HG03095 (cell line): Measurements from ENCODE around the gene MRE11.
A peak's percentile ranks its signal among the peaks of the same experiment; 100 is the strongest.
"Not testable (repeated sequence)": the region's sequence is repeated elsewhere in the genome, so short reads cannot be mapped to it uniquely, and the experiment has no call there.

Experiments used
- ATAC-seq: cut with Tn5 transposase; IDR thresholded peaks from one replicate; pipeline ENCODE4 v1.9.1; 2021; ENCODE audit warnings: moderate library complexity; ENCODE audit not compliant: unreplicated experiment

MRE11 gene

DNA sequence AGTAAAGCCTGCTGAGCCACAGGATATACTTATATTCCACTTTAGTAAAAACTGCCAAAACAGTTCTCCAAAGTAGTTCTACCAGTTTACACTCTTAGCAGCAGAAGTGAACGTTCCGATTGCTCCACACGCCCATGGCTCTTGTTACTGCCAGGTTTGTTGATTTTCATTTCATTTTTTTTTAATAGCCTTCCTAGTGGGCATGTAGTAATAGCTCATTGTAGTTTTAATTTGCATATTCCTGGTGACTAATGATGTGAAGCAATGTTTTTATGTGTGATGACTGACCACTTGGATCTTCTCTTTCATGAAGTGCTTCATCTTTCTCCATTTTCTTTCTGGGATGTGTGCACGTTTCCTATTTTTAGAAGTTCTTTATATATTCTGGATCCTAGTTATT lies 13.8 kb upstream of the MRE11 start:
- ATAC-seq, result no peak

DNA sequence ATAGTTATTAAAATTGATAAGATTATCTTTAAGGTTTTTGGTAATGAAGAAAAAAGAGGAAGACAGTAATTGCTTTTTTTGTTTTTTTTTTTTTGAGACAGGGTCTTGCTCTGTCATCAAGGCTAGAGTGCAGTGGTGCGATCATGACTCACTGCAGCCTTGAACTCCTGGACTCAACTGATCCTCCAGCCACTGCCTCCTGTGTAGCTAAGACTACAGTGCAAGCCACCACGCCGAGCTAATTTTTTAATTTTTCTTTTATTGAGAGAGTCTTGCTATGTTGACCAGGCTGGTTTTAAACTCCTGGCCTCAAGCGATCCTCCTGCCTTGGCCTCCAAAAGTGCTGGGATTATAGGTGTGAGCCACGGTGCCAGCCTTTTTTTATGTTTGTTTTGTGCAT lies 12.9 kb upstream of the MRE11 start:
- ATAC-seq, result not testable (repeated sequence)

DNA sequence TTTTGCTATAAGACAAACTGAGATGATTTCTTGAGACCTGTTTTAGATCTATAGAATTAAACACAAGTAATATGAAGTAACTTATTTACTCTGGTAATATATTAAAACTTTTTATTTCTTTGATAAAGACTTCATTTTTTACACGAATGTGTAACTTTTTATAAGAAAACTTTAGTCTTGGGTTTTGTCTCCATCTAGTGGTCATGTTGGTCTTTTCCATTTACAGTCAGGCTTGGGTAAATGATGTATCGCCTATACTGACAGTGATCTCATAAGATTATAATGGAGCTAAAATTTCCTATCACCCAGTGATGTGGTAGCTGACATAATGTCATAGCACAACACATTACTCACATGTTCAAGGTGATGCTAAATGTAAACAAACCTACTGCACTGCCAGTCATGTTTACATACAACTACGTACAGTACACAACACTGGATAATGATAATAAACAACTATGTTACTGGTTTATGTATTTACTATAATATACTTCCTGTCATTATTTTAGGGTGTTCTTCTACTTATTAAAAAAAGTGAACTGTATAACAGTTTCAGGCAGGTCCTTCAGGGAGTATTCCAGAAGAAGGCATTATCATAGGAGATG lies 11.1 kb upstream of the MRE11 start:
- no peak for ATAC-seq

DNA sequence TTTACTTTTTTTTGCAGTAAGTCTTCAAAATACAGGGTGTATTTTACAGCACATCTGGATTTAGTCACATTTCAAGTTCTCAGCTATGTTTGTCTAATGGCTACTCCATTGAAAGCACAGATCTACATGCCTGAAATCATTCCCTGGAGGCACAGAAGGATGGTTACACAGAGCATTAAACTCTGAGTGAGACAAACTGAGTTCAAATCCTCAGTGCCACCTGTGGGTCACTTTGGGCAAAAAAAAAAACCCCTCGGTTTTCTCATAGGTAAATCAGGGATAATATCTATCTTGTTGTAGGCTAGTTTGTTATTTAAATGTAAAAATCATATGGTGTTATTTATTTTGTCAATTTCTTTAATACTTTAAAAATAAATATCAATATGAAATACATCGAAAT lies 7.9 kb upstream of the MRE11 start:
- no peak for ATAC-seq

DNA sequence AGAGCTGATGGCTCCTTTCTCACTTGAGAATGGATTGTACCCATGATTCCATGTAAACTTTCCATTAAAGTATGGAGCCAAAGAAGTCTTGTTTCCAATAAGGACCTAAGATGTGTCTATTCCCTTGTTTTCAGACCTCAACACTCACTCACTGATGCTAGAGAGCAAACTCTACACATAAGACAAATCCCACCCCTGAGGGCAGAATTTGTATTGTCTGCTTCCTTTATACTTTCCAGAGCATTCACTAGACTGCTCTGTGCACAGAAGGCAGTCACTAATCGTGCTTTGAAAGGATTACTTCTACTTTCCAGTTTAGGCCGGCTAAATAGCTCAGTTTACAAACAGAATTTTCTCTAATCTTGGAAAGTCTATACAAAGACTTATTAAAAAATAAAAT lies 6.5 kb upstream of the MRE11 start:
- ATAC-seq, result no peak

DNA sequence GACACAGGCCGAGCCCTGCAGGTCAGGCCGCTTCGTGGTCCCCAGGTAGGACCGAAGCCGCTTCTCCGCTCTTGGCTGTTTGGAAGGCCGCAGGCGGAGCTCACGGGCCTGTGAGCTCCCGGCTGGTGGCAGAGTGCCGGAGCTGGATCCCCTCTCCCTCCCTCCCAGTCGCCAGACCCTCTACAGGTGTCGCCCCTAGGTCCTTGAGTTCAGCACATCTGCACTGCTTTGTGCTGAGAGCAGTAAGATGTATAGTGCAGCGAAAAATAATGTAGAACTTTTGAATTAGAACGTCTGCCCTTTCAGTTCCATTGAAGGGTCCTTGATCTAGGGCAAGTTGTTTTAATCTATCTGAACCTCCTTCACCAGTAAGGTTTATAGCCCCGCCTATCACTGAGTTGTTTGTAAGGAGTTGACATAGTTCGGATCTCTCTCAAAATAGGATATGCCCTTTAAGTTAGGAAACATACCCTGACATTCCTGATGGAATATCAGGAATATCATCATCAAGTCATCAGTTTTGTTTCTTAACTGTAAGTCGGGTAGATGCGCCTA lies 559 bp upstream of the MRE11 start:
- peak; percentile 51 for ATAC-seq

DNA sequence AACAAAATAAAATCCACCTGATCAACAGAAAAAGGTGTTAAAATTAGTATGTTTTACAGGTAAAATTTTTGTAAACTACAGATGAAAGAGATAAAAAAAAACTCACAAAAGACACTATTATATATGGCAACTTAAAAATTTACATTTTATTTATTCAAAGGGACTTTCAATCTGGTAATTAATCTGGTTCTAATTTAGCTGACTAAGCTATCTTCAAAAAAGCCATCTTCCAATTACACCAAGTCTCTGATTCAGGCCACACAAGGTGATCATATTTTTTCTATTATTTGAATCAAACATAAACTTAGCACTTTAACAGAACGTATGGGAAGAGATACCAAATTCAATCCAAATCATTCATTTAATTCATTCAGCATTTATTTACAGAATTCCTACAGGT lies 7.6 kb downstream of the MRE11 start:
- no peak for ATAC-seq

DNA sequence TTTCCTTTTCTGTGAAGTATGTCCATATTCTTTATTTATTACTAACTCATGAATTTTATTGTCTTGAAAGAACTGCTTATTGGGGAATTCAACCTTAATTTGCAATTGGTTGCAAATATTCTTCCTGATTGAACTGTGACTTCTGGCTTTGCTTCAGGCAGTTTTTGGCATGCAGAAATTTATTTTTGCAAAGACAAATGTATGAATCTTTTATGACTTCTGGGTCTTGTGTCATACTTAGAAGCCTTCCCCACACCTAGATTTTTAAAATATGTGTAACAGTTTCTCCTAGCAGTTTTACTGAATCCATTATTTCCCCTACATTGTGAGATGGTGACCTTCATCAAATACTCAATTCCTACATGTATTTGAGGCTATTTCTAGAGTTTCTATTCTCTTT lies 12.3 kb downstream of the MRE11 start:
- no peak for ATAC-seq

DNA sequence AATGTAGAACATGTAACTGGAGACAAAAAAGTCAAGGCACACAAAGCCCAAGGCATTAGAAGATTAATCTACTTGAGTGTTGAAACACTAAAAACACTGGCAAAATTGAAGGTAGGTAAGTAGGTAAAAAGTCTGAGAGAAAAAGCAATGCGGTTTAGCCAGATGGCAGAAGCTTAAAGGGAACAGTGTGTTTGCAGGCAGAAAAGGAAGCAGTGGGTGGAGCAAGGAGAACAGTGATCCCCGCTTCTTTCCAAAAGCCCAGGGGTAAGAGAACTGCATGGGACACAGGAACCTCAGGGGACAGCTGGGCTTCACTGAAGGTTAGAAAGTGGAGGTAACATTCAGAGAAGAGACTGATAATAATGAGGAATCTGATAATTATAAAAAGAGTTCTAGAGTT lies 16.0 kb downstream of the MRE11 start:
- no peak for ATAC-seq

DNA sequence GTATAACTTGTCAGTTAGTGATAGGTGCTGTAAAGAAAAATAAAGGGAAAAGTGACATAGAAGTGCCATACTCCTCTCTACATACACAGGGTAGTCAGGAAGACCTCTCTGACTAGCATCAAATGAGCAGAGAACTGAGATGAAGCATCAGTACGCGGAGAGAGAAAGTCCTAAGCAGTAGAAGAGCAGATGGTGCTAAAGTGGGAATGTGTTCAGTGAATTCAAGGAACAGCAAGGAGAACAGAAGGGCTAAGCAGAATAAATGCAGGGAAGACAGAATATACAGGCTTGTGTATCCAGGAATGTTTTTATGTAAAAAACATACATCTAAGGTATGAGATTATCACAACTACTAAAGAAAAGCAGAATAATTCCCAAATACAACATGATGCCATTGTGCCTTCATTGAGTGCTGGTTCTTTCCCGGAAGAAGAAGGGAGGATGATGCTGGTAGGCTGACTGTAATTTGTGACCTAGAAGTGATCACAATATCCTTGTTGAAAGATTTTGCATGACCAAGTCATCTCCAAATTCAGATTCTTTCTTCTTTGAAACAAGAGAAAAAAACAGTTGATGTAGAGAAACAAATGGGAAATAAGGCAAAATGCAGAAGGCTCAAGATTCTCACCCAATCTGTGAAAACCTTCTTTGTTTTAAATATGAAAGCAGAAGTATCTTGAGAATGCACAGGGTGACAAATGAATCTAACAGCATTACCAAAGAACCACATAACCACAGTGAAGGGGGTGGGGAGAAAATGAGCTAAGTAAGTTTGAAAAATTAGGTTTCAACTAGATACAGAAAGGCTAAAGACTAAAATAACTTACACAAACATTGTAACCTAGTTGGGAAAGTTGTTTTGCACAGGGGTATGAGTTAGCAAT lies 20.5 kb downstream of the MRE11 start:
- peak; percentile 85 for ATAC-seq

DNA sequence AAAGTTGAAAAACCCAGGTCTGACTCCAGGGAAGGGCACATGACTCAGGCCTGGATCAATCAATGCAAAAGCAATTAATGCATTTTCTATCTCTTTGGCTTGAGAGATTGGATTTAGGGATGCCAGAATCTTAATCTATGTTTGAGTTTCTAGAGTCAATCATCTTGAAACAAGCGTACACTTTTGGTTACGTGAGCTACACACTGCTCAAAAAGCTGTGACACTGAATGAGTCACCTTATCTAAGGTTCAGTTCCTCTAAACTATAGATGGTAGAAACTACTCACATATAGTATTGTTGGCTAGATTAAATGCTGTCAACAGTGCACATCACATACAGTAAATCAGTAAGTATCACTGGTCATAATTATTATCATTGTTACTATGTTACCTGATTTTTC lies 24.2 kb downstream of the MRE11 start:
- ATAC-seq, result peak; percentile 86

DNA sequence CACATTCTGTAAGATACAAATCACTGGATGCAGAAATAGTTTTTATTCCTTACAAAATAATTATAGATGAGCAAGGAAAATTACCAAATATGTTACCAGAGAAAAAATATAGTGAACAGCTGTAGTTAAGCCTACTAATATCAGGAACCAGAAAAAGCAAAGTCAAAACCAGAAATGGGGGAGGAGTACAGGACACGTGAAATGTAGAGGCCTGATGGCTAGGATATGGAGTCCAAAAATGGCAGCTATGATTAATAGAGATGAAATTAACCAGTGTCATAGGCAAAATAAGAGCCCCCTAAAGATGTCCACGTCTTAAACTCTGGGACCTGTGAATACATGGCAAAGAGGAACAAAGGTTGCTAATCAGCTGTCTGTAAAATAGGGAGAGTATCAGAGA lies 34.1 kb downstream of the MRE11 start:
- no peak for ATAC-seq

DNA sequence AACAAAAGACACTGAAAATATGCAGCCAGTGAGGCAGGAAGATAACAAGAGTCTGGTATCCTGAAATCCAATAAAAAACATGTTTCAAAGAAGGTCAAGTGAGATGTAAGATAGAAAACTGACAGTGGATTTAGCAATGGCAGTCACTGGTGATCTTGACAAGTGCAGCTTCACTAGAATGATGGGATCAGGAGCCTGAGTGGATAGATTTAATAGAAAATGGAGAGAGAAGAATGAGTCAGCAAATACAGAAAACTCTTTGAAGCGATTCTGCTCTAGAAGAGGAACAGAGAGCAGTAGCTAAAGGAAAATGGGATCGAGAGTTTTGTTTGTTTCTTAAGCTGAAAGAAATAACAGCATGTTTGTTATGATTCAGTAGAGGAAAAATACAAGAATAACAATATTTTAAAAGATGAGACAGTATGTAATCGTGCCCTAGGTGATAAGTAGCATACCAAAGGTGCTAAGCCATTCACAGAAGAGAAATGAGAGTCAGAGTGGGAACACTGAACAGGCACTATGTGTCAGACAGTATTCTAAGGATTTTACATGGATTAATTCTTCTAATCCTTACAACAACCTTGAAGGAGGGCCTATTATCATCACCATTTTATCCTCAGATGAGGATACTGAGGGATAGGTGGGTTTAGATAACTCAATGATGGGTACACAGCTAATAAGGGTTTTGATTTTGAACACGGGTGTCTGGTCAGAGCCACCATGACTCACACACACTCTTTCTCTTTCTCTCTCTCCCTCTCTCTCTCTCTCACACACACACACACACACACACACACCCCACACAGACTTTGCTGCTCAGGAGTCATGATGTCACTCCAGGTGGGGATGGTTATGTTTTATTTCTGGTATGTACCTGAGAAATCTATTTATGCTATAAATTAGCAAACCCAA lies 36.3 kb downstream of the MRE11 start:
- ATAC-seq, result peak; percentile 54

DNA sequence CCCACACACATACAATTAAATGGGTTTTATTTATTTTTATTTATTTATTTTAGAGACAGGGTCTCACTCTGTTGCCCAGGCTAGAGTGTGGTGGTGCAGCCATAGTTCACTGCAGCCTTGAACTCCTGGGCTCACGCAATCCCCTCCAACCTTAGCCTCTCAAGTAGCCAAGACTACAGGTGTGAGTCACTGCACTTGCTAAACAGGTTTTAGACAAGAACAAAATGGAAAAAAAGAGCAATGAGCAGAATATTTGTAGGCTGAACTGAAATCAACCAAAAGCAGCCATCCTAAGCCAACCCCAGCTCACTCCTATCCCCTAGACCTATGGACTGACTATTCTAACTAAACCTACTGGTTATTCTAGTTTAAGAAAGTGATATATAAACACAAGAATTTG lies 37.8 kb downstream of the MRE11 start:
- ATAC-seq, result no peak

DNA sequence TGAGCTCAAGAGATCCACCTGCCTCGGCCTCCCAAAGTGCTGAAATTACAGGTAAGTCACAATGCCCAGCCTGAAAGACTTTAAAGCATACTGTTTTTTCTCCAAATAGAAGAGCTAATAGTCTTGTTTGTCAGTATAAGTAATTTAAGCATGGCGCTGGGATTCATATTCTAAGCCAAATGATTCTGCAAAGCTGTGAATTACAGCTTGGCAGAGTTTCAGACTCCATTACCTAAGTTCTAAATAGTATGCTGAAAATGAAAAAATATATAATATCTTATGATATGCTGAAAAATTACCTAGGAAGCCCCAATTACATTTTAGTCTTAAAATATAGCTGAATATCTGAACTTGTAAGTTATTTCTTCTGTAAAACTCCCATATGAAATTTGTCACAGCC lies 39.3 kb downstream of the MRE11 start:
- no peak for ATAC-seq

DNA sequence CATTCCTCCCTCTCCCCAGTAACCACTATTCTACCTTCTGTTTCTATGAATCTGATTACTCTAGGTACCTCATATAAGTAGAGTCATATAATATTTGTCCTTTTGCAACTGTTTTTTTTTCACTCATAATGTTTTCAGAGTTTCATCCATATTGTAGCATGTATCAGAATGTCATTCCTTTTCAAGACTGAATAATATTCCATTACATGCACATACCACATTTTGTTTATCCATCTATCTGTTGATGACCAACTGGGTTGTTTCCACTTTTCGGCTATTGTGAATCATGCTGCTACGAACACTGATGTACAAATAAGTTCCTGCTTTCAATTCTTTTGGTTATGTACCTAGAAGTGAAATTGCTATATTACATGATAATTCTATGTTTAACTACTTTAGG lies 40.7 kb downstream of the MRE11 start:
- no peak for ATAC-seq

DNA sequence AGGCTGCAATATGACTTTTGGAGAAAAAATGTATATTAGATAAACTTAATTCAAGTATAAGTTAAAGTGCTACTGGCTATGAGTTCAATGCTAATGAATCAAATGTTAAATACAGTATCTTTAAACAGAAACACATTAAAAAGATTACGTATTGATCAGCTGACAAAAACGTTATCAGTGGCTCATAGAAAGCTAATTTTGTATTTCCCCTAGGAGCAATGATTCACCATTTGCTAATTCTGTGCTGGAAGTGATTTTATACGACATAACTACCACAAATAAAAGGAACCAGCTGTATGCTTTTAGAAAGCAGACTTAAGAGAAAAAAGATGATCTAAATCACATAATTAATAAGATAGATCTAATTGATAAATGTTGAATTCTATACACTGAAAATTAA lies 43.6 kb downstream of the MRE11 start:
- no peak for ATAC-seq

DNA sequence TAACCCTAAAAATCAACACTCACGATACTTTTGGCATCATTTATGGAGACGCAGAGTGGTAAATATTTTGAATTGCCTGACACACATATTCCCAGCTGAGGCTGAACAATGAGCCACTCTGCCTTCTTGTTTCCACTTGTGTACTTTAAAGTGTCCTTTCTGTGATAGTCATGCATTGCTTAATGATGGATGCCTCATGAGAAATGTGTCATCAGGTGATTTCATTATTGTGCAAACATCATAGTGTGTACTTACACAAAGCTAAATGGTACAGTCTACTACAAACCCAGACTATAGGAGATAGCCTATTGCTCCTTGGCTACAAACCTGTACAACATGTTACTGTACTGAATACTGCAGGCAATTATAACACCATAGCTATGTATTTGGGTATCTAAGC lies 44.2 kb downstream of the MRE11 start:
- no peak for ATAC-seq

DNA sequence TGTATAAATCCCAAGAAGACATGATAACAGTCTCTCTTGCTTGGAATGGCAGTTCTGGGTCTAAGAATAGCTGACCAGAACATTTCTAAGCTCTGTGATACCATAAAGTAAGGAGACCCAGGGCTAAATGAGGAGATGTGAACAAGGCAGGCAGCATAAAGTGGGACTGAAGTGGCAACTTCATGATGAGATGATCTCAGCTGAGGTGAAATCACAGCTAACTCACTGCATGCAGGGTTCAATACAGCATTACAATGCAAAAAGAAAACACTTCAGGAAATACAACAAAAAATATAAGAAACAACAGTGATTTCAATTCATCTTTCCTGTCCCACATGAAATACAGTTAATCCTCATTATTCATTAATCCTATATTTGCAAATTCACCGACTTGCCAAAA lies 44.6 kb downstream of the MRE11 start:
- no peak for ATAC-seq

DNA sequence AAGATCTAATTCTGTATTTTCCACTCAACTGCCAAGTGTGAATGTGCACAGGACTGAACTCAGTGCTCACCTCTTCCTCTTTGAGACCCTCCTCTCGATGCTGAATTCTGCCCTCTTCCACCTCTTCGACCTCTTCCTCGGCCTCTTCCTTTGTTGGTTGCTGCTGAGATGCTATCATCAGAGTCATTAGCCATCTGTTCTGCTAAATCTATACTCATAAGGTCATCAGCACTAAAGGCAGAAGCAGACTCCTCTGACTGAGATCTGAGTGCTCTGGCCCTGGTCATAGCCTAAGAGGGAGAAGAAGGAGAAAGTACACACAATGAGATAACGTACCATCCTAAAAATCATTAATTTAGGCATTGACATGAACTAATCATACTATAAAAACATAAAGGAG lies 46.5 kb downstream of the MRE11 start:
- no peak for ATAC-seq

DNA sequence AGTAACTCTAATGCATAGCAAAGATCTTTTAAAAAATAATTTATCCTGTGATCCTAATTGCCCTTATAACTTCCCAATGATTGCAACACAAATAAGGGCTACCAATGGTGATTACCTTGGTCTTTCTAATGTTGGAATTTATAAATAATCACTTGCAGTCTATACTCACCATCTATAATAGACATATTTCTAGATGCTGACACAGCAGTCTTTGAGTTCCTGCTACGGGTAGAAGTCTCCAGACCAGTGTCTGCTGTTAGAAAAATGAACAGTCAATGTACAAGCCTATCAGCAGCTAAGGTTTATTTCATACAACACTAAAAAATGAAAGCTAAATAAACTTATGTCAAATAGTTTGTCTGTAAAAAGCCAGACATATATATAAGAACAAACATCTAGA lies 48.0 kb downstream of the MRE11 start:
- no peak for ATAC-seq
